HUES64 (cell line): ENCODE results near the gene SEC62.

Experiments
- H3K27ac ChIP-seq: 2 replicates; pipeline ENCODE4 v1.7.0; 2013; ENCODE audit warnings: low read depth, low read length, inconsistent platforms
- H3K27me3 ChIP-seq: 2 replicates; pipeline ENCODE4 v1.6.1; 2013; ENCODE audit warnings: mild to moderate bottlenecking, low read length; ENCODE audit not compliant: insufficient read depth
- H3K36me3 ChIP-seq: 2 replicates; pipeline ENCODE4 v1.6.1; 2013; ENCODE audit warnings: mild to moderate bottlenecking, low read length; ENCODE audit not compliant: insufficient read depth
- H3K4me1 ChIP-seq: 2 replicates; pipeline ENCODE4 v1.6.1; 2013; ENCODE audit warnings: mild to moderate bottlenecking, low read length, moderate library complexity; ENCODE audit not compliant: insufficient read depth
- H3K4me3 ChIP-seq: 2 replicates; pipeline ENCODE4 v1.5.1; 2013; ENCODE audit warnings: mild to moderate bottlenecking, low read length, moderate library complexity
- H3K9ac ChIP-seq: 2 replicates; pipeline ENCODE4 v1.6.1; 2013; ENCODE audit warnings: mild to moderate bottlenecking, low read depth, low read length
- H3K9me3 ChIP-seq: 2 replicates; pipeline ENCODE4 v1.6.1; 2013; ENCODE audit warnings: low read depth, low read length; ENCODE audit not compliant: insufficient read depth
- WGBS: fragments of 150-250, 120-280 bp; methylation state at CpG from one replicate; pipeline ENCODE4 v1.1.7; 2013; ENCODE audit warnings: missing lambda C conversion rate; 5-methylcytosine and 5-hydroxymethylcytosine counted together

Gene SEC62

DNA sequence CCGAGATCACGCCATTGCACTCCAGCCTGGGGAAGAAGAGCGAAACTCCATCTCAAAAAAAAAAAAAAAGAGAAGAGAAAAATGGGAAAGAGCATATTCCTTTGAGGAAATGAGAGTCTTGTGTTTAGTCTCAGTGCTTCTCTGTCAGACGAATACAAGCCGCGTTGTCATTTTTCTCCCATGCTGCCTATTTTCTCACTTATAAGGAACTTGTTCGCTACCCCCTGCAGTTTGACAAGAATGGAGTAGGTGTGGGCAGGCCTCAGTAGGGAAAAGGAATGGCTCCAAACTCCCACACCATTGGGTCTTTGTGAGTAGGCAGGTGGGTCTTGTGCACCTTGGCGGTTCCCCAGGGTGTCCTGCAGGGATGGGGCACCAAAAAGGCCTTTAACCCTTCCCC, 77.7 kb downstream of the SEC62 start:
- no peaks in the 10 kb centered on the region for H3K9me3 ChIP-seq
- H3K4me1 ChIP-seq: peaks cover 11% of the 10 kb centered on the region; the same call in 1 of the 2 replicates
- H3K27me3 ChIP-seq: peaks cover 16% of the 10 kb centered on the region
- WGBS: 93% methylated on average over 7 of the region's 8 CpGs
- H3K36me3 ChIP-seq: no peaks in the 10 kb centered on the region
- no peak overlapping the region for H3K4me3 ChIP-seq
- H3K9ac ChIP-seq: no peak overlapping the region
- H3K27ac ChIP-seq: no peak overlapping the region

DNA sequence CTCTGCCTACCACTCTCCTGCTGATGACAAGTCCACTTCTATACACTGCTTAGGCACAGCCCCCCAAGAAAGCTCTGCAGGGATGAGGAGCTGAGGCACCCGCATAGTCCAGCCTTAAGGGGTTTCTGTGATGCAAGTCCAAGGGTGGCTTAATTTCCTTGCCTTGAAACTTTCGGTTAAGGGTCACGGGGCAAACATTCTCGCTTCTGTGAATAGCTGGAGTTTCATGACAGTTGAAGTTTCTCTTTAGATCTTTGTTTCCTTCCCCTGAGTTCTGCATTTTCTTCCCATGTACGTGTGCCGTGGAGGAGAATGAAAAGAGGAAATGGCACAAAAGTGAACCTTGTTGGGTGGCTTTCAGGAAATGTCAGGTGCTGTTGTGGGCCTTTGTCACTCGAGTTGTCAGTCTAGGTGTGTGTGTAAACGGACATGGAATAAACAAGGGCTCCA, 78.2 kb downstream of the SEC62 start:
- Histone ChIP-seq H3K4me3 (no peak overlapping the region), H3K27ac (no peak overlapping the region), H3K36me3 (no peaks in the 10 kb centered on the region), H3K9me3 (no peaks in the 10 kb centered on the region), H3K9ac (no peak overlapping the region), H3K27me3 (peaks cover 11% of the 10 kb centered on the region; the same call in 1 of the 2 replicates), H3K4me1 (peaks cover 11% of the 10 kb centered on the region; the same call in 1 of the 2 replicates)
- WGBS: 91% methylated on average over 8 of the region's 8 CpGs

DNA sequence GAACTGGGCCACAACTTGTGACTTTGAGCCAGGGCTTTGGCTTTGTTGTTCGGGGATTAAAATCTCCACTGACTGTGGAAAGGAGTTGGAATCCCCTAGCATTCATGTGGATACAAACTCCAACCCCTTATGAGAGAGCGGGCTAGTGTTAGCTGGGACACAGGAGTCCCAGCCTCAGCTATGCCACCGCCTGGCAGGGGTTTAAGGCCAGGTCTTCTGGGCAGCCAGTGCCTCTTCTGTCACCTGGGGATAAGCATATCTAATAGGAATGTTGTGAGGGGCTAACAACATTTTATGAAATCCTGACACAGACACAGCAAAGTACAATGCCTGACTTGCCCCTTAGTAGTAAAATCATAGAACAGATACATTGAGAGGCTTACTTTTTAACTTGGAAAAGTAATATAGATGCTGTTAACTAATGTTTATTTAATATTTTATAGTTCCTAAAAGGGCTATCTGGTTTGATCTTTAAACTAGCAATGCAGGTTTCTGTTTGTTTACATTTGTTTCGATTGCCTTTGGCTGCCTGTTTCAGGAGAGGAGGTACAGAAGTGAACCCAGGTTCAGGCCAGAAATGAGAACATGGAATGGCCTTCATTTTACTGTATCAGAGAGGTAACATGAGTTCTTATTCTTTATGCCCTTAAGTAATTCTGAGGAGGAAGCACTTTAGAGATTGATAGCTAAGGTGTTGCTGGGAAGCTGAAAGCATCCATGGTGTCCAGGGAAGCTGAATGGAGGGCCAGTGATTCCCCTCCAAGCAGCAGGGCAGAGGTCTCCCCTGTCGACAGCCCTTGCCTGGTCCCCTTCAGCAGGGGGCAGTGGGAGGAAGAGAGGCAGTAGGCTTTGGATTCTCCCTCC, 79.9 kb downstream of the SEC62 start:
- no peak overlapping the region for H3K27ac ChIP-seq
- WGBS: 87% methylated on average over 5 of the region's 5 CpGs
- H3K4me3 ChIP-seq: no peak overlapping the region
- no peak overlapping the region for H3K9ac ChIP-seq
- H3K27me3 ChIP-seq: no peaks in the 10 kb centered on the region
- H3K4me1 ChIP-seq: no peaks in the 10 kb centered on the region
- H3K9me3 ChIP-seq: no peaks in the 10 kb centered on the region
- no peaks in the 10 kb centered on the region for H3K36me3 ChIP-seq

DNA sequence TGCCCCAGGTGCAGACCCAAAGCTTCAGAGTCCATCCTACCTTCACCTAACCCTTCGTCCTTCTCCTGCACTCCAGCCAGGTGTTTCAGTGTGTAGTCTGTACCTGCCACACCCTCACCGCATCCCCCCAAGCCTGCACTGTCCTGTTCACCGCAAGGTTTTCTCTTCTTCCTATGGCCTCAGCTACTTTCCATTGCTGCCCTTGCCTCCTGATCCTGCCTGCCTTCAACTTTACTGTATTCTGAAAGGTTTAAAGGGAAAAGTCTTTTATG, 80.5 kb downstream of the SEC62 start:
- H3K4me1 ChIP-seq: no peaks in the 10 kb centered on the region
- H3K36me3 ChIP-seq: no peaks in the 10 kb centered on the region
- WGBS: 94% methylated on average over 3 of the region's 3 CpGs
- H3K27ac ChIP-seq: no peak overlapping the region
- no peak overlapping the region for H3K9ac ChIP-seq
- H3K4me3 ChIP-seq: no peak overlapping the region
- H3K27me3 ChIP-seq: no peaks in the 10 kb centered on the region
- H3K9me3 ChIP-seq: 0 out of 2 replicates have a peak, but pooled peaks cover under 1% of the 10 kb centered on the region
